Heart left ventricle (tissue), 16 donors: ENCODE measurements around the gene ABCC12. TPM values are rescaled to one million over a fixed set of nuclear protein-coding genes. Genes with fewer than 3 reads are reported as not detected.
A peak's percentile ranks its signal among the peaks of the same experiment; 100 is the strongest.
"Not testable (repeated sequence)": the region's sequence is repeated elsewhere in the genome, so short reads cannot be mapped to it uniquely, and the experiment has no call there.

ENCODE experiments used
- ATAC-seq, 4 donors: fragments of 200-7000 bp; cut with Tn5 transposase; one replicate each; pipeline ENCODE4 v1.9.1; 2020 to 2022; ENCODE audit warnings: moderate library complexity in 4 of 4, mild to moderate bottlenecking in 3 of 4, moderate number of reproducible peaks in 1 of 4
- DNase-seq, 5 donors: peaks; one replicate each; pipeline ENCODE4 v3.0.0-alpha.2; 2020
- H3K27ac ChIP-seq, 12 donors: fragments of 200-600 bp; sonication (generic) in 4 of 12; one replicate each; pipeline versions ENCODE4 v1.5.0 to v1.8.0; 2016 to 2022; ENCODE audit warnings: mild to moderate bottlenecking in 2 of 12
- H3K27me3 ChIP-seq, 9 donors: fragments of 200-600 bp; sonication (generic) in 2 of 9; one replicate each; pipeline versions ENCODE4 v1.5.1 to v1.8.0; 2016 to 2022; ENCODE audit warnings: mild to moderate bottlenecking in 3 of 9
- H3K36me3 ChIP-seq, 9 donors: fragments of 200-600 bp; sonication (generic) in 2 of 9; one replicate each; pipeline versions ENCODE4 v1.5.0 to v1.8.0; 2018 to 2022; ENCODE audit warnings: mild to moderate bottlenecking in 2 of 9
- H3K4me1 ChIP-seq, 12 donors: fragments of 200-600 bp; sonication (generic) in 4 of 12; one replicate each; pipeline versions ENCODE4 v1.5.0 to v1.8.0; 2016 to 2022; ENCODE audit warnings: mild to moderate bottlenecking in 3 of 12
- H3K4me3 ChIP-seq, 12 donors: fragments of 200-600 bp; sonication (generic) in 4 of 12; one replicate each; pipeline versions ENCODE4 v1.5.0 to v1.8.0; 2017 to 2022; ENCODE audit warnings: mild to moderate bottlenecking in 9 of 12, moderate library complexity in 4 of 12
- H3K9me3 ChIP-seq, 12 donors: fragments of 200-600 bp; sonication (generic) in 4 of 12; one replicate each; pipeline versions ENCODE4 v1.5.0 to v1.8.0; 2016 to 2022; ENCODE audit warnings: mild to moderate bottlenecking in 1 of 12
- POLR2A ChIP-seq, 2 donors: fragments of 450-650 bp; IDR thresholded peaks; one replicate each; pipeline ENCODE4 v1.6.1; 2017; ENCODE audit warnings: antibody characterized with exemption in 2 of 2, mild to moderate bottlenecking in 2 of 2, moderate library complexity in 2 of 2
- WGBS, 4 donors: extraction: QIAGEN DNeasy Blood & Tissue Kit in 2 of 4; methylation state at CpG; one replicate each; pipeline versions ENCODE4 v1.1.5 to v1.1.7; 2013 to 2018; 5-methylcytosine and 5-hydroxymethylcytosine counted together
- intact Hi-C, 10 donors: fragments of 100-400 bp; cut with DNase I; formaldehyde crosslinking; loops; one replicate each; pipeline versions ENCODE4 v1.11.1 to v1.14.2; 2022
- polyA plus RNA-seq, 2 donors: library from polyadenylated mRNA; stranded (reverse); fragments of 200-250 nt; gene quantifications; one replicate each; pipeline ENCODE4 v1.2.3, GENCODE V29; 2013
- total RNA-seq, 9 donors: library from RNA; depleted of rRNA in 2 of 9; stranded (reverse); fragments of >200 nt in 2 of 9; fragmentation: NEBNext Ultra II Directional in 3 of 9; extraction: Animal tissue kit (Norgen Biotek cat#: 25700) in 3 of 9; gene quantifications; one replicate each; pipeline versions ENCODE4 v1.1.0 to v1.2.4, GENCODE V29; 2016 to 2023
- TF ChIP-seq, protein P1 (sequence below), 12 donors: fragments of 200-600 bp; sonication (generic) in 4 of 12; IDR thresholded peaks; one replicate each; pipeline versions ENCODE4 v1.5.0 to v1.8.0; 2018 to 2022; ENCODE audit warnings: antibody characterized with exemption in 12 of 12, mild to moderate bottlenecking in 5 of 12
- donor health status: ischemic (EF 13 %, LVEDD 7.1; RV severe dilation, severe dysfunction).
- donor health status: healthy with polysubstance abuse.
- donor health status: DM: no; HTN: yes; CAD: no.
- donor health status: DM: no; HTN: no; CAD: no.
- donor health status: ischemic (EF 25% LVEDD 6.9; RV normal size, moderate dysfunction).
- donor health status: ischemic (EF 25% LVEDD 5.7; RV mildly dilated, moderate dysfunction).
- donor health status: healthy.
- donor health status: DM: yes; HTN: yes; CAD: no.
- donor health status: ischemic (EF 35%, LVEDD 5.7; RV mildly dilated, moderate dysfunction).
- donor health status: nonischemic (EF 11% LVEDD 7.7; RV severe dilation, severe dysfunction).
- donor health status: DM: yes; HTN: yes; CAD: no.
- donor health status: PGD.
- donor health status: ischemic (EF 29% LVEDD 5.4; RV normal size, mild dysfunction).
- donor health status: nonischemic (EF 23%, LVEDD 6.1; RV moderate dilation, normal function).

Gene ABCC12
- total and polyA plus RNA-seq, 11 donors = 0.08 to 0.27 (median 0.10) TPM; not detected in 7

DNA sequence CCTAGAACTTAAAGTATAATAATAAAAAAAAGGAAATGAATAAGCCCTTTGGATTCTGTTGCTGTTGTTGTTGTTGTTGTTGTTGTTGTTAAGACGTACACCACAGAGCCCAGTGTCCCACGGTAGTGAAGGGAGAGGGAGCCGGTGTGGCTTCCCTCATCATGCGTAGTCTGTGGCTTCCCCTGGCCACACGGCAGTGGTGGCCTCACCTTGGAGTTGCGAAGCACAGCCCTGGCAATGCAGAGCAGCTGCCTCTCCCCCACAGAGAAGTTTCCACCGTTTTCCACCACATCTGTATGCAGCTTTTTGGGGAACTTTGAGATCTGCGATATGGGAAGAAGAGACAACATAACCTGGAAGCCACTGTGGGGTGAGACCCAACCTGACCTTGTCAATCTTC lies 14.1 kb upstream of the ABCC12 start:
- intact Hi-C loops = loop anchor here (5.0 to 10.0 kb wide), 11 partner anchors 465 to 1615 kb away; no protein-coding TSS in a partner anchor
- Histone ChIP-seq H3K4me1 (peaks cover 0 to 11% (median under 1%) of the 10 kb centered on the region in 12 donors), H3K9me3 (no peaks in the 10 kb centered on the region), H3K36me3 (no peaks in the 10 kb centered on the region), H3K27me3 (no peaks in the 10 kb centered on the region), H3K4me3 (no peak overlapping the region), H3K27ac (no peak overlapping the region)
- DNase-seq = no peak
- TF ChIP-seq, protein P1, sequence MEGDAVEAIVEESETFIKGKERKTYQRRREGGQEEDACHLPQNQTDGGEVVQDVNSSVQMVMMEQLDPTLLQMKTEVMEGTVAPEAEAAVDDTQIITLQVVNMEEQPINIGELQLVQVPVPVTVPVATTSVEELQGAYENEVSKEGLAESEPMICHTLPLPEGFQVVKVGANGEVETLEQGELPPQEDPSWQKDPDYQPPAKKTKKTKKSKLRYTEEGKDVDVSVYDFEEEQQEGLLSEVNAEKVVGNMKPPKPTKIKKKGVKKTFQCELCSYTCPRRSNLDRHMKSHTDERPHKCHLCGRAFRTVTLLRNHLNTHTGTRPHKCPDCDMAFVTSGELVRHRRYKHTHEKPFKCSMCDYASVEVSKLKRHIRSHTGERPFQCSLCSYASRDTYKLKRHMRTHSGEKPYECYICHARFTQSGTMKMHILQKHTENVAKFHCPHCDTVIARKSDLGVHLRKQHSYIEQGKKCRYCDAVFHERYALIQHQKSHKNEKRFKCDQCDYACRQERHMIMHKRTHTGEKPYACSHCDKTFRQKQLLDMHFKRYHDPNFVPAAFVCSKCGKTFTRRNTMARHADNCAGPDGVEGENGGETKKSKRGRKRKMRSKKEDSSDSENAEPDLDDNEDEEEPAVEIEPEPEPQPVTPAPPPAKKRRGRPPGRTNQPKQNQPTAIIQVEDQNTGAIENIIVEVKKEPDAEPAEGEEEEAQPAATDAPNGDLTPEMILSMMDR (IDR thresholded peaks at IDR 0.05) = no peak
- TF ChIP-seq POLR2A (IDR thresholded peaks at IDR 0.05) = no peak
- ATAC-seq = no peak
- WGBS, 4 donors = 78 to 90% (median 82%) methylated on average over 8 of the region's 8 CpGs

DNA sequence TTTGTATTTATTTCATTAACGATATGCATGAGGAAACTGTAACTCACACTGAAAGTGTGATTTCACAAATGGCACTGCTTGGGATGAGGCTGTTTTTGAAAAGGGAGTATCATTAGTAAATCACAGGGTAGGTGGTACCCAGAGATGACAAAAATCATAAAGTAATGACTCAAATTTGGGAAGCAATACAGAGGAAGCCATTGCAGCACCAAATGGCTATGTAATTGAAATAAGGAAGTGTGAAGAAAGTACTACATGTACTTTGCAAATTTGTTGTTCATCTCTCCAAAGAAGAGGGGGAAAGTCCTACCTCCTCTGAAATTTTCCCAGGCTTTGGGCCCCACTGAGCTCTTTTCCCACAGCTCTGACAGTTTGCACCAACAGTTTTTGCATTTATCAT lies 12.3 kb upstream of the ABCC12 start:
- Histone ChIP-seq H3K4me1 (peaks cover 0 to 15% (median 5%) of the 10 kb centered on the region in 12 donors), H3K36me3 (no peaks in the 10 kb centered on the region), H3K4me3 (no peak overlapping the region), H3K9me3 (no peaks in the 10 kb centered on the region), H3K27ac (no peak overlapping the region), H3K27me3 (no peaks in the 10 kb centered on the region)
- ATAC-seq (peak in 1 of 4 donors; percentile 40), DNase-seq (no peak)
- intact Hi-C loops = loop anchor here (5.0 to 10.0 kb wide), 10 partner anchors 911 to 1613 kb away; no protein-coding TSS in a partner anchor
- TF ChIP-seq, protein P1 (IDR thresholded peaks at IDR 0.05) = no peak
- no peak for TF ChIP-seq POLR2A (IDR thresholded peaks at IDR 0.05)
- 79 to 97% (median 89%) methylated on average over 1 of the region's 1 CpG for WGBS, 4 donors

DNA sequence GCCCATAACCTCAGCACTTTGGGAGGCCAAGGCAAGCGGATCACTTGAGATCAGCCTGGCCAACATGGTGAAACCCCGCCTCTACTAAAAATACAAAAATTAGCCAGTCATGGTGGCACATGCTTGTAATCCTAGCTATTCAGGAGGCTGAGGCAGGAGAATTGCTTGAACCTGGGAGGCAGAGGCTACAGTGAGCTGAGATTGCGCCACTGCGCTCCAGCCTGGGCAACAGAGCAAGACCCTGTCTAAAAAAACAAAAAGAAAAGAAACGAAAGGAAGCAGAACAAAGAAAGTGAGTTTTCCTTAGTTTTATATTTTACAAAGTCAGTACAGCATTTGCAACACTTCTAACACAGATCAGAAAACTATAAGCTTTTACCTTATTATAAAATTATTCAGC lies 10.8 kb upstream of the ABCC12 start:
- H3K36me3 ChIP-seq, H3K27ac ChIP-seq, ATAC-seq, DNase-seq, H3K9me3 ChIP-seq, H3K27me3 ChIP-seq, H3K4me3 ChIP-seq: not testable (repeated sequence)
- WGBS, 4 donors = 93 to 97% (median 96%) methylated on average over 5 of the region's 5 CpGs
- intact Hi-C loops = loop anchor here (5.0 to 10.0 kb wide), 10 partner anchors 909 to 1612 kb away; no protein-coding TSS in a partner anchor
- peaks cover 0 to 15% (median 5%) of the 10 kb centered on the region in 12 donors for H3K4me1 ChIP-seq

DNA sequence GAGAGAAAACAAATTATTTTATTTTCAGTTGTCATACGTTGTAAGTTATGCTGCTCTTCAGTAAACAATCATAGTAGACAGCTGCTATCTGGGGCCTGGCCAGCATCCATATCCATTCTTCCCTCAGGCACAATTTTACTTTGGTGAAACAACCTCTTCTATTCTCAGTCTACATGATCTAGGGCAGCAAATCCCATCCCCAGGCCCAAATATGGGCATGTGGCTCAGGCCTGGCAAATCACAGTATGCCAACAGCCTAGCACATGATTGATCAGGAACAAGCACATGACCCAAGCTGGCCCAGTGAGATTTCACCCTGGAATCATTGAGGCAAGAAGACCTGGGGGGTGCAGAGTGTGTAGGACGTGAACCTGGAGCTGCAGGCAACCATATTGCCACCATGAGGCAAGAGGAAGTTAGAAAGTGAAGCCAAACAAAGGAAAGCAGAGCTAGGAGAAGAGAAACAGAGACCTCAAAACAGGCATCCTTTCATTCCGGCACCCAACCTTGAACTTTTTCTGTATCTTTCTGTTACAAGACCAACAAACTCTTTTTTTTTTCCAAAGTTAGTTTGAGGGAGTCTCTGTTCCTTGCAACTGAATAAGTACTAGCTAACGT lies 10.3 kb upstream of the ABCC12 start:
- Histone ChIP-seq H3K36me3 (no peaks in the 10 kb centered on the region), H3K27ac (no peak overlapping the region), H3K27me3 (no peaks in the 10 kb centered on the region), H3K4me3 (no peak overlapping the region), H3K4me1 (peaks cover 0 to 15% (median 5%) of the 10 kb centered on the region in 12 donors), H3K9me3 (no peaks in the 10 kb centered on the region)
- 85 to 91% (median 89%) methylated on average over 4 of the region's 4 CpGs for WGBS, 4 donors
- intact Hi-C loops = loop anchor here (2.0 to 10.0 kb wide), 11 partner anchors 909 to 1611 kb away; partner anchors contain the start of gene NETO2 (in 2 of the 10)
- DNase-seq (no peak), ATAC-seq (no peak)
- TF ChIP-seq, protein P1 (IDR thresholded peaks at IDR 0.05) = no peak
- TF ChIP-seq POLR2A (IDR thresholded peaks at IDR 0.05) = no peak
